Fibroblast of peridontal ligament (primary cell): Measurements from ENCODE around the gene KPNA4.
"Not testable (repeated sequence)": the region's sequence is repeated elsewhere in the genome, so short reads cannot be mapped to it uniquely, and the experiment has no call there.

Source experiments
- DNase-seq: peaks from one replicate; pipeline ENCODE4 v3.0.0-alpha.2; 2010; ENCODE audit errors: extremely low read depth

Gene KPNA4

DNA sequence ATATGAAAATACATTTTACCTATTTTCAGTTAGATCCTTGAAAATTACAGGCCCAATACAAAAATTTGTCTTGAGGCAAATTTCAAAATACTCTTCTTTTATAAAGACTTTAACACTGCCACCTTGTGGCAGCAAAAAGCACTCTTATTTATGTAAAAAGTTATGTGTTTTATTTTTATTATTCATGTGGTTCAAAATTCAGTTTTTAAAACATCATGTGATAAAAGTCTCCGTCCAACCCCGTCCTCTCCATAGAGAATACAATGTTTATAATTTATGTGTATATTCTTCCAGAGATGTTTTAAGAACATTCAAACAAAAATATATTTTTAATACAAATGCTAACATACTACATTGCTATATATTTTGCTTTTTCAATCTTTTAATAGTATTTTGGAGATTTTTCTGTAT is 78.9 kb downstream of the KPNA4 start:
- peak; percentile 78 for DNase-seq

DNA sequence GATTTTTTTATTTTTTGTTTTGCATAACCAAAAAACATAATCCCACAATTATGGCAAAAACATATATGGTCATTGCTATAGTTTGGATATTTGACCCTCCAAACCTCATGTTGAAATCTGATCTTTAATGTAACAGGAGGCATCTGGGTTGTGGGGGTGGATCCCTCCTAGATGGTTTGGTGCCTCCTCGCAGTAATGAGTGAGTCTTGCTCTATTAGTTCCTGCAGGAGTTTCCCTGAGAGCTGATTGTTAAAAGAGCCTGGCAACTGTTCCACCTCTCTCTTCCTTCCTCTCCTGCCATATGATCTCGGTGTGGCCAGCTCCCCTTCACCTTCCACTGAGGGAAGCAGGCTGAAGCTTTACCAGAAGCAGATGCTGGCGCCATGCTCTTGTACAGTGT is 82.6 kb downstream of the KPNA4 start:
- no peak for DNase-seq

DNA sequence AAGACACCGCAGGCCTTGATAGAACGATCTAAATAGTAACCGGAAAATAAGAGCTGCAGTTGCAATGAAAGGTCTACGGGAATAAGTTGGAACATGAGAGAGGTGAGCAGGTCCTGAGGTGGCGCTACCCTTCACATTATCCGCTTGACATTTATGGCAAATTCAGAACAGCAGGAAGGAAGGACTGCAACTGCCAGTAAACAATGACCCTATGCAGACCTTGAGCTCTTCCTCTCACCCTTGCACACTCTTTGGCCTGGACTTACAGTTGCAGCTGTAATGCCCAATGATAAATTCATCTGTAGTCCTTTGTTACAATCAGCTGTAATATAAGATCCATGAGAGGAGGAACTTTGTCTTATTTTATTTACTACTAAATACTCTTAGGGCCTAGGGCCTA is 83.5 kb downstream of the KPNA4 start:
- no peak for DNase-seq

DNA sequence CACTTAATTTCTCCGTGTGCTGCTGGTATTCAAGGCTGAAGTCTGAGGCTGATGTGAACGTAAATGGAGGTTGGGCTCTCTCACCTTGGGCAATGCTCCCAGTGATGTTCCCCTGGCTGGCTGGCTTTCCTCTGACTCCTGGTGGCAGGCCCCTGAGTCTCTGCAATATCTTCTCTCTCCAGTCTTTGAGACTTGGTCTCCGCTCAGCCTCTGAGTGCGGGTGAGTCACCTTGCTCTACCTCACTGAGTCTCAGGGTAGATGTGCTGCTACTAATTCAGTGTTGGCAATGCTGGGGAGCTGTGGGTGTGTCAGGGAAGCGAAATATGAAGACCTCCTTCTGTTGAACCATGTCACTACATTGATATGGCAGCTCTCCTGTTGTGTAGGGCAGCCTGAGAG is 84.4 kb downstream of the KPNA4 start:
- no peak for DNase-seq

DNA sequence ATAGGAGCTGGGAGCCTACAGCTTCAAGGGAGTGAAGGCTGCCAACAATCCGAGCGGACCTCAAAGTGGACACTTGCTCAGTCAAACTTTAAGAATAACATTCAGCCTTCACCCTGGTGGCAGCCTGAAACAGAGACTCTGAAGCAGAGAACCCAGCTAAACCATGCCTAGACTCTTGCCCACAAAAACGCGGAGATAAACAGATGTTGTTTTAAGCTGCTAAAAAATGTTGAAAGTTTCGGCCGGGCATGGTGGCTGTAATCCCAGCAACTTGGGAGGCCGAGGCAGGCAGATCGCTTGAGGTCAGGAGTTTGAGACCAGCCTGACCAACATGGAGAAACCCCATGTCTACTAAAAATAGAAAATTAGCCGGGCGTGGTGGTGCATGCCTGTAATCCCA is 86.0 kb downstream of the KPNA4 start:
- DNase-seq, result no peak

DNA sequence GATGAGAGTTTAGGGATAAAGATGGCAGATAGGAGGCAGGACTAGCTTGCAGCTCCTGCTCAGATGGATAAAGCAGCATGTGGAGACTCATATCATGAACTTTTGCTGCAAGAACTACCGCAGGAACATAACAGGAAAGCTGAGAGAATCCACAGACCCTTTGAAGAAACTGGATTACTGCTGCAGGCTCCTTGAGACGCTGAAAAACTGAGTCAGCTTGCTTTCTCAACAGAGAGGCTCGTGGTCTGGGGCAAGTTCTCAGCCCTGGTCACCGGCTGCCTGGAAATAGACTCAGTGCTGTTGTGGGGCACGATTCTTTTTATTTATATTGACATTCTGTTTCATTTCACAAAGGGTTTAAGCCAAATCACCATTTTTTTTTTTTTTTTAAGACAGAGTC is 87.0 kb downstream of the KPNA4 start:
- DNase-seq, result peak; percentile 66

DNA sequence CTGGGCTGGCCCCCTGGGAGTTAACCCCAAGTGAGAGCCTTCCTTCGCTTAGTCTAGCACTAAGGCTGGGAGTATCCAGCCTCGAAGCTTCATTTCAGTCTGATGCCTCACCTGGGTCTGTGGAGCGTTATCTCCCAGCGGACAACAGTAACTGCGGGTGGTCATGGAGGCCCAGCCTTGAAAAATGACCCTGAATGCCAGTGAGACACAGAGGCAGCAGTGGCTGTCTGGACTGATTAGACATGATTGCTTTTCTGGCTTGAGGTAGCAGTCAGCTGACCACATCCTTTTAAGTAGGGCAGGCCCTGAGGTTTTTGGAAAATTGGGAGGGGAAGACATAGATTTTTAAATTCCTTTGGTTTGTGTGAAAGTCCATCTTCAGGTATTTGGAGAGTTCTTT is 87.6 kb downstream of the KPNA4 start:
- DNase-seq, result peak; percentile 17

DNA sequence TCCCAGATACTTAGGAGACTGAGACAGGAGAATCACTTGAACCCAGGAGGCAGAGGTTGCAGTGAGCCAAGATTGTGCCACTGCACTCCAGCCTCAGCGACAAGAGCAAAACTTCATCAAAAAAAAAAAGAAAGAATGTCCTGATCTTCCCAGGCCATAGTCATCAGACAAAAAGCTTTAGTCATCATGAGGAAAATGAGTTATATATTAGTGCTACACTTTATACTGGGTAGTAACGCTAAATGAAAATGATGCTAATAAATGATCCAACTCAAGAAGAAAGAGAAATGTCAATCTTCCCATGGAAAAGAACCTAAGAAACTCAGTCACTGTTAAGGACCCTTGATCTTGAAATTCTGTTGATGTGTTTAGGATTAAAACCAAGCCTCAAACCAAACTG is 89.5 kb downstream of the KPNA4 start:
- no peak for DNase-seq

DNA sequence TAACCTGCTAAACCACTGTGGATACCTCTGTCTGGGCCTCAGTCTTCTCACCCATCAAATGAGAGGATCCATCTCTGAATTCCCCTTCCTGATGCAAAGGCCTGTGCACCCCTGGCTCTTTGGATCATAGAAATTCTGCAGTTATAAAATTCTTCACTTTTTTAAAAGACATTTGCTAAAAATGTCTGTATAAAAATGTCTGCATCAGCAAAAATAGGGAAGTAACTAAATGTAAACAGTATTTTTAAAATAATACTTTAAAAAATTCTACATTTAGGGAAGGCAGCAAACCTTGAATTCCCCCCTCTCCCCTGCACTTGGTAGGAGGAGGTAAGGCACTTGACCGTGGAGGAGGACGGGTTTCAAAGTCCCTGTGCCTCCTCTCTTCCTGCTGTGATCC is 90.2 kb downstream of the KPNA4 start:
- DNase-seq, result no peak

DNA sequence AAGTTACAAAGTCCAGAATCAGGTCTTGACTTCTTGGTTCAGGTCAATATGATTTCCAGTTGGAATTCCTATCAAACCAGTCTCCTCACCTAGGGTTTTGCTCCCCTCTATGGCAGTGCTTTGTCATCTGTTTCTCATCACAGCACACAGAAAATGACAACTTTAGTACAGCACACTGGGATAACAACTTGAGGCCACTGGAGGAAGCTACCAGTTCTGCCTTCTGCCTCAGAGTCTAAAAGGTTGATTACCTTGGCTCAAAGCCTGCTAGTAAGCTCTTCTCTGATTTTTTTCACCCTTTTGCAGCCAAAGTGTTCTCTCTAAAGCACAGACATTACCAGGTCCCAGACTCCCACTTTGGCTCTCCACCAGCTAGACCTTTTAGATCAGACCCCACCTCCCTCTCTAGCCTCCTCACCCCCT is 90.9 kb downstream of the KPNA4 start:
- DNase-seq, result no peak

DNA sequence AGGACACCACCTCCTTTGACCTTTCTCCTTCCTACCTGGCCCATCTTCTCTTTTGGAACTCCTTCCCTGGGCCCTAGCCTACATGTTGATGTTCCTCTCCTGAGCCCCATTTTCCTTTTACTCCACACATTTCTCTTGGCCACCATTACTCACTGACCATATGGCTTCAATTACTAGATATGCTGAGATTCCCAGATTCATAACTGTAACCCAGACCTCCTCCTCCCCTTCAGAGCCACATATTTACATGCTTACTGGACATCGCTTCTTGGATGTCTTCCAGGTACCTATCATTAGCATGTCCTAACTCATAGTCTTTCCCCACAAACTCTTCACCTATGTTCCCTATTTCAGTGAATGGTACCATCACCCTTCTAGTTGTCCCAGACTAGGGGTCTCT is 91.4 kb downstream of the KPNA4 start:
- DNase-seq, result peak; percentile 97

DNA sequence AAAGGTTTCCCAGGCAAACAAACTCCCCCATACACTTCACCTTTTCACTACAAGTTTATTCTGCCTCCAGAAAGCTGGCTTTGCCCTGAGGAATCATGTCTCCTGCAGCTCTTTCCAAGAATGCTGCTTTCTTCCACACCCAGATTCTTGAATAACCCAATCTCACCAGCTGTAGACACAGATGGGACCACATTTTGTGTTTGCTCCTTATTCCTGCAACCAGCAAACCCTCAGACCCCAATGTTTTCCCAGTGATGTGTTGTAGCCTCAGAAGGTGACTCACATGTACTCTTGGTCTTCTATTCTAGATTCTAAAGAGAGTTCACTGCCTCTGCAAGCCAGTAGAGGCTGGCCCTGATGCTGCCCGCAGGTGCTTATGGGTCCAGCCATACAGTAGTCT is 92.2 kb downstream of the KPNA4 start:
- DNase-seq, result peak; percentile 91

DNA sequence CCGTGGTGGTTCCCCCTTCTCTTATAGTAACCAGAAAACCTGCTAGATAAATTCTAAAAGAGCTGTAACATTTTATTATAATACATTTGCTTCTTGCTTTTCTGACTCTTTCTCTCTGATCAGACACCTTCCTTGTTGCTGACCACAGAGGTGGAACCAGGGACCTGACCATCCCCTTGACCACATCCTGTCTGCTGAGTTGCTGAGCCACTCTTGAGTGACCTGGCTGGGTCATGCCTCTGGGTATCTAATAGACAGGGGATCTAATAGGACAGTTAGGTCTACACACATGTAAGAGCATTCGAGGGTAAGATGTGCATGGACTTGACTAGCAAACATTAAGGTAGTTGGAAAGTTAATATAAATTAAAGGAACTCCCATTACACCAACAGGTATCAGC is 93.0 kb downstream of the KPNA4 start:
- DNase-seq, result no peak

DNA sequence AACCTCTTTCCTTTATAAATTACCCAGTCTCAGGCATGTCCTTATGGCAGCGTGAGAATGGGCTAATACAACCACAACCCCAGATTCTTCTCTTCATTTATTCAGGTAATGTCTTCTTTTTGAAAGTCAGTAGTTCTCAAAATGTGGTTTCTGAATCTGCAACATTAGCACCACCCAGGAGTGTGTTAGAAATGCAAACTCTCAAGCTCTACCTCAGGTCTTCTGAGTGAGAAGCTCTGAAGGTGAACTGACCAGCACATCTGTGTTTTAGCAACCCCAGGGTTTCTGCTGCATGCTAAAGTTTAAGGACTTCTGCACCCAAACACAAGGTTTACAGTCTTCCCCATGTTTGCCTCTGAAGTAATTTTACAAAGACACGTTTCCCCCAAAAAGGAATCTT is 93.5 kb downstream of the KPNA4 start:
- no peak for DNase-seq

DNA sequence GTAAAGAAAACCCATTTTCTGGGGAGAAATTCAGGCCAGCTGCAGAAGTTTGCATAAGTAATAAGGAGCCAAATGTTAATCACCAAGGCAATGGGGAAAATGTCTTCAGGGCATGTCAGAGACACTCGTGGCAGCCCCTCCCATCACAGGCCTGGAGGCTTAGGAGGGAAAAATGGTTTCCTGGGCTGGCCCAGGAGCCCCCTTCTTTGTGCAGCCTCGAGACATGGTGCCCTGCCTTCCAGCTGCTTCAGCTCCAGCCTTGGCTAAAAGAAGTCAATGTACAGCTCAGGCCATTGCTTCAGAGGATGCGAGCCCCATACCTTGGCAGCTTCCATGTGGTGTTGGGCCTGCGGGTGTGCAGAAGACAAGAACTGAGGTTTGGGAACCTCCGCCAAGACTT is 95.2 kb downstream of the KPNA4 start:
- no peak for DNase-seq

DNA sequence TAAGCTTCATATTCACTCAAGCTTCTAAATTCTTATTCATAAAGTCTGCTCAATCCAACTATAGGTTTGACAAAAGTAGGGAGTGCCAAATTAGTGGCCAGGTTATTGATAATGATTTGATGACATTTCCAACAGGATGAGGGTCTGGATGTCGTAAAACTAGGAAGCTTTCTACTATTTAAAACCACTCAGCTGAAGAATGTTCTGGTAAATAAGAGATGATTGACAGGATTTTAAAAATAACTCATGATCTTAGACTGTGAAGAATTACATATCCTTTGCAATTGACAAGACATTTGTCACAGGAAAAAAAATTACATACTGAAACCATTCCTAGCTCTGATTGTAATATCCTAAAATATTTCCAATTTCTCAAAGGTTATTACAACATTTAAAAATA is 100.4 kb downstream of the KPNA4 start:
- DNase-seq, result no peak

DNA sequence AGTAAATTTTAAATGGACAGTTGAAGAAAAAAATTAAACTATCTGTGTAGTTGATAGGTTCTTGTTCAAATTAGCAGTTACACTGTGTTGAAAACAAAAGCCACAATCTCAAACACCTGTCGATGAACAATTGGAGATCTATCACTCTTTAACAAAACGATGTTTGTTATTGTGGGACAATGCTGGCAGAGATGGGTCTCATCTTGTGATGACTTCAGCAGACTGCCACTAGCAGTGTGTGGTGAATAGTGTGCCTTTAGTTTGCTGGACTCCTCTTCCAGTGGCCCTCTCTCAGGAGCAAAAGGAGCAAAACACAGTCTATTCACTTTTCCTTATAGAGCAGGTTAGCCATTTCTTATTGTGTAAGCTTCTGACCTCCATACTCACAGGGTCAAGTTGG is 101.0 kb downstream of the KPNA4 start:
- no peak for DNase-seq

DNA sequence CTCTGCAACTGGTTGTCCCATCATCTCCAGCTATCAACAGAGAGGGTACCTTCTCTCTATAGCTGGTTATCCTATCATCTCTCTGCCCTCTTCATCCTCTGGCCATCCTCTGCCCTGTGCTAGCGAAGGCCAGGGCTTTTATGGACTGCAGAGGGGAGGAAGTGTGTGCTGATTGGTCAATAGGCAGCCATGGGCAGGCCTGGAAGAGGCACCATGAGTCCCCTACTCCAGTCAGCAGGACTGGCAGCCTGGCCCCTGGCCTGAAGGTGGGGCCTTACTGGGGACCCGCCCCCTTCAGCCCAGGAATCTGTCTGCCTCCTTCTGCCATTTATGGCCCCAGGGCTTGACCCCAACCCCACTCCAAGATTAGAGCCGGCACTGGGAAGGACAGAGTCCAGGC is 105.3 kb downstream of the KPNA4 start:
- no peak for DNase-seq

DNA sequence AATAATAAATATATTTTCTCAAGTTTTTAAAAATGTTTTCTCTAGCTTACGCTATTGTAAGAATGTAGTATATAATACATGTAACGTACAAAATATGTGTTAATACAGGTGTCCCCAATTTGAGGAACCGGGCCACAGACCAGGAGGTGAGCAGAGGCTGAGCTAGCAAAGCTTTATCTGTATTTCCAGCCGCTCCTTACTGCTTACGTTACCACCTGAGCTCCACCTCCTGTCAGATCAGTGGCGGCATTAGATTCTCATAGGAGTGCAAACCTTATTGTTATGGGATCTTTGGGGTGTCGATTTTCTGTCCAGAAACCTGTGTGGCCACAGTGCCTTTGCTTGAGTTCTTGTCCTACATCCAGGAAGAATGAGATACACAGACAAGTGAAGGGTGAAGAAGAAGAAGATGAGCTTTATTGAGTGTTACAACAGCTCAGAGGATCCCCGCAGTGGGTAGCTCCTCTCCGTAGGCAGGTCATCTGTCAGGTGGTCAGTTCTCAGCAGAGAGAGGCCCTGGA is 105.9 kb downstream of the KPNA4 start:
- no peak for DNase-seq

DNA sequence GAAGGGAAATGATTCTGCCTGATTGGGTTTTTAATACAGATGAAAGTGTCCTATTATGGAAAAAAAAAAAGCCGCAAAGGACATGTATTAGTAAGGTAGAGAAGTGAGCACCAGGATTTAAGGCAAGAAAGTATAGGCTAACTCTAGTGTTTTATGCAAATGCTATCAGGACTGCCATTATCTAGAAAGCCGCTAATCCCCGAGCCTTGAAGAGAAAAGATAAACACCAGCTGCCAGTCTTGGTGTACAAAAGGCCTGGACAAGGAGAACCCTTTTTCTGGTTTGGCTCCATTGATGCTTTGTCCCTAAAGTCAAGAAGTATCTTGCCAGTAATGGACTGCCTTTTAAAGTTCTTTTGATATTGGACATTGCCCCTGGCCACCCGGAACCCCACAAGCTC is 107.2 kb downstream of the KPNA4 start:
- DNase-seq, result no peak

DNA sequence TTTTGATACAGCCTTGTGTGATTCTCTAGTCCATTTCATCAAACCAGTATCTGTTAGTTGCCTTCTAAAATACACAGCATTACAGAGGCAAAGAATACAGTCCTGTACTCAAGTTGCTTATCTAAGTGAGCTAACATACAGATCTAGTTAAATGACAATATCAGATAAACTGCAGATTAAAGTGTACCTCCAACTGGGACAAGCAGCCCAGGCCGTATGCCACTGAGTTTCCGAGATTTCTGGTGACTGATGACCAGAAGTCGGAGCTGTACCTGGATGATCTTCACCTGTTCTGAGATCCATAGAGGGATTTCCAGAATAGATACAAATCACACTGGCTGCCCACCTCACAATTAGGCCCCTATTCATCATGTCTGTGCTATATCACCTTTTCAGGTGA is 109.5 kb downstream of the KPNA4 start:
- no peak for DNase-seq

DNA sequence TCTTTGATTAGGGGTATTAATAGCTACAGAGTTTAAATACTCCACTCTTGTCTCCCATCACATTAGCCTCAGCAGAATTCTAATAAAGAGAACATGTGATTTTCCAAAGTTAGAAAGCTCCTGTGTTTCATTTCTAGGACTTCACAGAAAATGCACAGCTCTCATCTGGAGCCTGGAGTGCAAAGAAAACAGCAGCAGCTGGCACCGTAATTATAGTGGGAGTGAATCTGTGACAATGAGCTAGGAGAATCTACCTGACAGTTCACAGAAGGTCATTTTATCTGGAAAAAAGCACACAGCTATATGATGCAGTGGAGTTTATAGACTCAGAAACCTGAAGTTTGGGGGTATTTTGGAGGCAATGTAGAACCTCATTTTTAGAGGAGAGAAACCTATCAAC is 110.4 kb downstream of the KPNA4 start:
- DNase-seq, result no peak

DNA sequence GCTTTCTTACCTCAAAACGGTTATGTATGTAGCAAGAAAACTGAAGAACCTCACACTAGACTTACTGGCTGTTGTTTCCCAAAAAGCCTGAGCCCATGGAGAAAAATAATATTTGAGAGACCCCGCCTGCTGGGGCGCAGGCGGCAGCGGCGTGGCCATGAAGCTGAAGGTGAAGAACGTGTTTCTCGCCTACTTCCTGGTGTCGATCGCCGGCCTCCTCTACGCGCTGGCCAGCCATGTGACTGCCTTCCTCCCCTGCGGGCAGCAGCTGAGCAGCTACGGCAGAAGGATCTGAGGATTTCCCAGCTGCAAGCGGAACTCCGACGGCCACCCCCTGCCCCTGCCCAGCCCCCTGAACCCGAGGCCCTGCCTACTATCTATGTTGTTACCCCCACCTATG is 113.1 kb downstream of the KPNA4 start:
- DNase-seq, result not testable (repeated sequence)

DNA sequence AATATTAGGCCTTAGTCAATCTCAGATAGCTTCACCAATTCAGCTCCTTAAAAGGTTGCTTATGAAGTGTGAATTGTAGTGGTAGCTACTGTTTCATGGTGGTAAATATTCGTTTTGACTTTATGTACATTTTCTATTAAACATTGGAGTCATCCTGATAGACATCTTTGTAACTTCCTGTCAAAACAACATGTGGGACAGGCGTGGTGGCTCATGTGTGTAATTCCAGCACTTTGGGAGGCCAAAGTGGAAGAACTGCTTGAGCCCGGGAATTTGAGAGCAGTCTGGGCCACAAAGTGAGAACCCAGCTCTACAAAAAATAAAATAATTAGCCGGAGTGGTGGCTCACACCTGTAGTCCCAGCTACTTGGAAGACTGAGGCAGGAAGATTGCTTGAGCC is 113.8 kb downstream of the KPNA4 start:
- DNase-seq, result no peak

DNA sequence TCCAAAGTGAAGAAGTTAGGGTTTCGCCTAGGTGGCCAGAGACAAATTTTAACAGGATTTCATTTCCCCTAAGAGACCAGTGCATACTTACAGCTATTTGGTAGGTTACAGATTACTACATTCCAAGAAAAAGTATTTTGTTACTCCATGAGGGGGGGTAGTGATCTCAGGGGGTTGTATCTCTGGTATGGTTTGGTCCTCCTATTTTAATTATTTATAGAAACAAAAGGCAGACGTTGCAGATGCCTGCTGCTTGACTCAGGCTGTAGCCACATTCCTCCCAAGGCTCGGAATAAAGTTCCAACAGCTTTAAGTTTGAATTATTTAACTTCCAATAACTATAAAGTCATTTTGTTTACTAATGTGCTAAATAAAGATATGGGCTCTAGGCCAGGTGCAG is 114.5 kb downstream of the KPNA4 start:
- DNase-seq, result peak; percentile 89
